Measurements from ENCODE around the gene DCLK3.

The DCLK3 gene

DNA sequence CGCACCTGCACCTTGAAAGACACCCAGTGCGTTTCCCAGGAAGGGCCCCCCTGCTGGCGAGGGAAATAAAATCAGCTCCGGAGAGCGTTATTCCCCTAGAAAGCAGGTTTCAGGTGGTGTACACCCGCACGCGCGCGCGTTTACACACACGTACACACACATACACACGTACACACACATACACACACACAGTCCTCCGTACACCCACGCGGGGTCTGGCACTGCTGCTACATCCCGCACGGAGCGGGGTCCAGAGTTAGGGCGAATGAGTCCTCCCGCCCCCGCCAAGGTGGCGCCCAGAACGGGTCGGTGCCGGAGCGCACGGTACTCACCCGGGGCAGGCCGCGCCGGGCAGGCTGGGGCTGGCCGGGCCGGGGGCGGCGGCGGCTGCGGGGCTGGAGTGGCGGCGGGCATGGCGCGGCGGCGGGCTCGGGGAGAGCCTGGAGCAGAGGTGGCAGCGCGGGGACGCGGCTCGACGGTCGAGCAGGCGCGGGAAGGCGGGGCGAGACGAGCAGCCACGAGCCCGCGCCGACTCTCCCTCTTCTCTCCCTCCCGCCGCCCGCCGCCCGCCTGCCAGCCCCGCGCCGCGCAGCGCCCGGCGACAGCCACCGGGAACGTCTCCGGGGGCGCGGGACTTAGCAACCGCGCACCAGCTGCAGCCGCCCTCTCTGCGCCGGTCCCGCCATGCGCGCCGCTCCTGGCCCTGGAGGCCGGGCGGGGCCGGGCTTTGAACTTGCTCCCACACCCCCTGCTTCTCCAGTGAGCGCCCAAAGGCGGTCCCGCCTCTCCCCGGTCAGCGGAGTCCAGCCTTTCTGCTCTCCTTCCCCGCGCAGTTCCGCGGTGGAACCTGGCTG is at the start of gene DCLK3:
Gene DCLK3 (minus strand): TSS at position 704 of the 854 bp plus-strand sequence. CDS start 290 bp downstream, at position 414.
- DNase-seq: peak; percentile 38

GRCh38 chr3:36813305-36813704 is 49.0 kb upstream of the DCLK3 start:
- no peak for DNase-seq

- DNase-seq: no peak
These were observed 47.9 kb upstream of the DCLK3 start for GRCh38 chr3:36812240-36812639.

DNA sequence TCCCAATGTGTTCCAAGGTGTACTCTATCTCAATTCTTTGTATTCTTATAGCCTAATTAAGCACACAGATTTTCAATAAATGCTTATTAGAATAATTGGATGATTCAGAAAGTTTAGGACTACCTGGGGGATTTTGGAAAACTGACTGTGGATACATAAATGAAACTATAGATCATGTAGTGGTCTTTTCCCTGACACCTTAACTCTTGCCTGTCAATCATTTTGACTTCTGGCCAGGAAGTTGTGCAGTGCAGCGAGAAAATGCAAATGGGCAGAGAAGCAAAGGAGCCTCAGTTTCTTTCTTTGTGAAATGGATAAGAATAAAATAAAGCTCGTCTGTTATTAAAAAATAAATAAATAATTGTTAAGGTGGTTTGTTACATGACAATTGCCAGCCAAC is 47.4 kb upstream of the DCLK3 start:
- no peak for DNase-seq

DNA sequence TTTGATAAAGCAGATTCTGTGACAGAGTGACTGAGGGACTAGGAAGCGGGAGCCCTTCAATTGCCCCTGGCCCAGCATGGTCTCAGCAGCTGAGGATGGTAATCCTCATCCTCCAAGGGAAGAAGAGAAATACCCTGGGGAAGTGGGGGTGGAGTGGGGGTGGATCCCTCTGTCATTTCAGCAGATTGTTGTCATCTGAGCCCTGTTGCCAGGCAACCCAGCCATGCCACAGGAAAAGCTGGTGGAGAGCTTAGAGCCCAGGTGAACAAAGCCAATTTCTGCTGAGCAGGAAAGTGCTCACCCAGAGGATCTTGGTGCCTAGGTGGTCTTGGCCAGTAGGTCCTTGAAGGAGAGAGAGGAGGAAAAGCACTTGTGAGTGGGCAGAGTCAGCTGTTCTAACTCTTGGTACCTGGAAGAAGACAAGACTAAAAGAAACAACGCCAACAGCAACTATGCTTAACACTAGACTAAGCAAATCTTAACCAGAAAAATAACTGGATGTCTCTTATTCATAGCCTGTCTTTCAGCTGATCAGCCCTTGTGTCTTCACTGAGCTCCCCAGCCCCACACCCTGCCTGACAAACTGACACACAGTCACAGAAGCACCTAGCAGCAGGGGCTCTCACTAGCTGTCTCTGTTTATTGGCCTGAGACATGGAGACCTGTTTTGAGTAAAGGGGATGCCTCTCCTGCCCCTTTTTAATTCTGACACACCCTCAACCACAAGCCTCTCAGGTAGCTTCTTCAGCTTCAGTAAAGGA is 40.1 kb upstream of the DCLK3 start:
- peak; percentile 43 for DNase-seq

GRCh38 chr3:36803091-36803791 is 38.9 kb upstream of the DCLK3 start:
- DNase-seq: no peak

- DNase-seq: no peak
These were observed 36.3 kb upstream of the DCLK3 start for GRCh38 chr3:36800533-36801116.

- DNase-seq: no peak
These were observed 32.5 kb upstream of the DCLK3 start for GRCh38 chr3:36796881-36797280.

DNA sequence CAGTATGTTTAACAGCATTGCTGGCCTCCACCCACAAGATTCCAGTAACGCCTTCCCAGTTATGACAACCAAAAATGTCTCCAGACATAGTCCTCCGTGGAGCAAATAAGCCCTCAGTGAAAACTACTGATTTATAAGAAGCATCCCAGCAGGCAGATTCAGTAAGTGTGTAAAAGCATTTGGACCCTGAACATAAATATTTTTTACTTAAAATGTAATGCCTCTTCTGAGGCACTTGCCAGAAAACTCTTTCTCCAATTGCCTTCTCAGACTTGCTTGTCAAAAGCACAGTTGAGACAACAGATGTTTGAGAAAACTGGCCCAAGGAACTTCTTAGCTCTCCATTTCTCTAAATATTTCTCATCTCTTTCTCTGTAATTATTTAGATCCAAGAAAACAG is 31.8 kb upstream of the DCLK3 start:
- no peak for DNase-seq

DNA sequence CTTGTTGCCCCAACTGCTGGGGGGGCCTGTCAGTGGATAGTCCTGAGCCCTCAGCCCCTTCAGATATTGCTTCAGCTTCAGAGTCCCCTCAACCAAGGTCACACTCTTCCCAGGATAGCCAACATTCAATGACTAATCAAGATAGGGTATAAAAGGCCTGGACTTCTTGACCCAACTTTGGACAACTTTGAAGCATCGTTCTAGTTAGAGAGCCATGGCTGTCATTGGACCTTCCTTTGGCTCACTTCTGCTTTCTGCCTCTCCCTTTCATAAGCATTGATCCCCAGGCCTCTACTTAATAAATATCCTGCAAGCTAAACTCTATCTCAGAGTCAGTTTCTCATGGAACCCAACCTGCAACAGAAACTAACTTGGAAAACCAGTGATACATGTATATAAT is 31.3 kb upstream of the DCLK3 start:
- no peak for DNase-seq

- peak; percentile 22 for DNase-seq
These were observed 28.0 kb upstream of the DCLK3 start for GRCh38 chr3:36792342-36792741.

- no peak for DNase-seq
These were observed 26.4 kb upstream of the DCLK3 start for GRCh38 chr3:36790765-36791164.

DNA sequence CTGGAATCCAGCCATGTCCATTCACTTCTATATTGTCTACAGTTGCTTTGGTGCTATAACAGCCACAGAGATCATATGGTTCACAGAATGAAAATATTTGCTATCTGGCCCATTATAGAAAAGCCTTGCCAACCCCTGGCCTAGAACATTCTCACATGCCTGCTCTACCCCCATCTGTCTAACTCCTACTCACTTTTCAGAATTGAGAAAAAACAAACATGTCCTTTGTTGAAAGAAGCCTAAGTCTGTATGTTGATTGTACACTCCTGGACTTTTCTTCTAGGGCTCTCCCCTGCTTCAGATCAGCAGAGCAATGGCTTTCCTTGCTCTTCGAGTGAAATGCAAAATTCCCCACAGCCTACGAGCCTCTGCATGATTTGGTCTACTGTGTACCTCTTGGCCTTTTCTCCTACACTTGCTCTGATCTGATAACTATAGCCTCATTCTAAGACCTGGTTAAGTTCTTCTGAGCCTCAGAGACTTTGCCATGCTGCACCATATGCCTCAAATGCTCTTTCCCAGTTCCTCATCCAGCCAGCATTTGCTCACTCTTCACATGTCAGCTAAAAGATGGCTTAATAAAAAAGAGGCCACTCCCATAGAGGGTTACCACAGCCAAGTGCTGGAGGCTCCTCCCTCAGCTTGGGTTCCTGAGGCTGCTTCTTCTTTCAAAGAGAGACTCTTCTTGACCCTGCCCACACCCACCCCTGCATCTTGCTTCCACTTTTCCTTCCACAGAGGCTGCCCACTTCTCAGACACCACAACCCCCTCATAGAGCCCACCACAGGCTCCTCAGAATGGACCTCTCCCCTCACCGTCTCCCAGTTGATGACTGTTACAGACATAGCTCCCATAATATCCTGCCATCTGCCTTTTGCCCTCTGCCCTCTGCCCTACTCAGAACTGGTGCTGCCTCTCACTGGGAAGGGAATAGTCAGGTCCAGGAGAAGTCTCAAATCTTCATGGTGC is 22.9 kb upstream of the DCLK3 start:
- no peak for DNase-seq

- DNase-seq: no peak
These were observed 19.8 kb upstream of the DCLK3 start for GRCh38 chr3:36784138-36784635.

- no peak for DNase-seq
These were observed 13.3 kb upstream of the DCLK3 start for GRCh38 chr3:36777424-36778218.

- DNase-seq: no peak
These were observed 12.1 kb upstream of the DCLK3 start for GRCh38 chr3:36776436-36776835.

- DNase-seq: no peak
These were observed 9.7 kb upstream of the DCLK3 start for GRCh38 chr3:36774052-36774451.

DNA sequence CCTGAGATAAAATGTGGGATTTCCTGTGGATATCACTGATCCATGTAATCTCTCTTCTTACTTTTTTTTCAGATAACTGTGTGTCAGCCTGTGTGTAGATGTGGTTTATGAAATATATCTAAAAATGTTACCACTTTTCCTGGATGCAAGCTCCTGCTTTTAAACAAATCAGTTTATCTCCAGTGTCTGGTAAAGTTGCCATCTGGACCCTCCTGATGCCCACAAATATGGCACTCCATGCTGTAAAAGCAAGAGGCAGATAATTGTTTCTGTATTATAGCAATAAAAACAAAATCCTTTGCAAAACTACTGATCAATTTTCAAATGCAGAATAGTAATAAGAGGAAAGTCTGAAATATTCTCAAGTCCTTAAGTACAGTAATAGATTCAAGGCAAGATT is 7.6 kb upstream of the DCLK3 start:
- no peak for DNase-seq

GRCh38 chr3:36769926-36770325 is 5.6 kb upstream of the DCLK3 start:
- no peak for DNase-seq

- DNase-seq: no peak
These were observed 751 bp upstream of the DCLK3 start for GRCh38 chr3:36765104-36765503.

DNA sequence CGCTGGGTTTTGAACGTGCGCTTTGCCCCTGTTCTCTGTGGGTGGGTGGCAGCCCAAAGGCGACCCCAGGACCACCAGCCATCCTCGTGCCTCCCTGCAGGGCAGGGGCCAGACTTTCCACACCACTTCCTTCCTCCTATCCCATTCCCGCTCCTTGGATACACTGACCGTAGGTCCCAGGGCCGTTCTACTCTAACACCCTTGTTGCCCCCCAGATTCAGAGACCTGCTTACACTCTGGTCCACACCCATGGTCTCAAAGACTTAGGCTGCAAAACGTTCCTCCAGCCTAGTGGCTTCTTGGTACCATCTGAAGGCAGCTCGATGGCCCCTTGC is 318 bp upstream of the DCLK3 start:
- DNase-seq: no peak
